ENCODE results near the gene GLOD4.
"Not testable (repeated sequence)": the region's sequence is repeated elsewhere in the genome, so short reads cannot be mapped to it uniquely, and the experiment has no call there.

GLOD4 gene, protein sequence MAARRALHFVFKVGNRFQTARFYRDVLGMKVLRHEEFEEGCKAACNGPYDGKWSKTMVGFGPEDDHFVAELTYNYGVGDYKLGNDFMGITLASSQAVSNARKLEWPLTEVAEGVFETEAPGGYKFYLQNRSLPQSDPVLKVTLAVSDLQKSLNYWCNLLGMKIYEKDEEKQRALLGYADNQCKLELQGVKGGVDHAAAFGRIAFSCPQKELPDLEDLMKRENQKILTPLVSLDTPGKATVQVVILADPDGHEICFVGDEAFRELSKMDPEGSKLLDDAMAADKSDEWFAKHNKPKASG

DNA sequence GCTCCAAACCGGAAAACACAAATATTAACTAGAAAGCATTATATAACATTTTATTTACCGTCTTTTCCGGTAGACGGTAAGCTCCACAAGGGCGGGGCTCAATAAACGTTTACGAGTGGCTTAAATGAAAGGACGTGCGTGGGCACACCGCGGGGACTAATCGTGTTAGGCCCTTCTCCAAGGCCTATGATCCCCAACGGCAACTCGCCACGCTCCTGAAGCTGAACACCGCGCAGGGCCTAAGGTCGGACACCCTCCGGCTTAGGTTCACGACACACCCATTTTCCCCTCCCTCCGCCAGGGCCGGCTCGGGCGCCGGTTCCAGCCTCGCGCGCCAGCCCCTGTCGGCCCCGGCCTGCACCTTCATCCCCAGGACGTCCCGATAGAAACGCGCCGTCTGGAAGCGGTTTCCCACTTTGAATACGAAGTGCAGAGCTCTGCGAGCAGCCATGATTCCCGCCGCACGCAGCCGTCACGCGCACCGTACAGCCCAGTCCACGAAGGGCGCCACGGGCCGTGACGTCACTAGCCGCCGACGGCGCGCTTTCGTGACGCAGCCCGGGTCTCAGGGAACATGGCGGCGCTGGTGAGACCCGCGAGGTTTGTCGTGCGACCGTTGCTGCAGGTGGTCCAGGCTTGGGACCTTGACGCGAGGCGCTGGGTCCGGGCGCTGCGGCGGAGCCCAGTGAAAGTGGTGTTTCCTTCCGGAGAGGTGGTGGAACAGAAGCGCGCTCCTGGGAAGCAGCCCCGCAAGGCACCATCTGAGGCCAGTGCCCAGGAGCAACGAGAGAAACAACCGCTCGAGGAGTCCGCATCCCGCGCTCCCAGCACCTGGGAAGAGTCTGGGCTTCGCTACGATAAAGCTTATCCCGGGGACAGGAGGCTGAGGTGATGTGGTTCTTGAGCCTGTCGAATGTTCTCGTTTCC, at the start of gene GLOD4, which contains the start of gene MRM3:
Gene GLOD4, minus strand, starts transcription at position 476 of the 927 bp plus-strand sequence. Its CDS starts 25 bp downstream, at position 451.
Gene MRM3, plus strand, starts transcription at position 549 of the 927 bp plus-strand sequence. Its CDS starts 26 bp downstream, at position 575.
- TF ChIP-seq POLR2A (IDR thresholded peaks at IDR 0.05; ENCODE audit: low read depth, low read length): peak; percentile 93
- peak; percentile 91 for DNase-seq (ENCODE audit: insufficient read length, low spot score)
- no peak for FAIRE-seq

DNA sequence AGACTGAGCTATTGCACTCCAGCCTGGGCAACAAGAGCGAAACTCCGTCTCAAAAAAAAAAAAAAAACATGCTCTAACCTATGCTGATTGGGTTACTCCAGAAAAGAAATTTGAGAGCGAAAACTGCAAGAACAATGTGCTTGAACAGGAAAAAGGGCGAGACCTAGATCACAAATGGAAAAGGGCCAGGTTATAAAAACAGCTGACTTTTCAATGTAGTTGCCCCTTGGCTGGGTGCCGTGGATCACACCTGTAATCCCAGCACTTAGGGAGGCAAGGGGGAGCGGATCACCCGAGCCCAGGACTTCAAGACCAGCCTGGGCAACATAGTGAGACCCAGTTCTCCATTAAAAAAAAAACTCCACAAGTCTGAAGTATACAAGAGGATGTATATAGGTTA, 48.9 kb upstream of the GLOD4 start:
- no peak for TF ChIP-seq POLR2A (IDR thresholded peaks at IDR 0.05; ENCODE audit: low read depth, low read length)
- DNase-seq (ENCODE audit: insufficient read length, low spot score): no peak
- no peak for FAIRE-seq

DNA sequence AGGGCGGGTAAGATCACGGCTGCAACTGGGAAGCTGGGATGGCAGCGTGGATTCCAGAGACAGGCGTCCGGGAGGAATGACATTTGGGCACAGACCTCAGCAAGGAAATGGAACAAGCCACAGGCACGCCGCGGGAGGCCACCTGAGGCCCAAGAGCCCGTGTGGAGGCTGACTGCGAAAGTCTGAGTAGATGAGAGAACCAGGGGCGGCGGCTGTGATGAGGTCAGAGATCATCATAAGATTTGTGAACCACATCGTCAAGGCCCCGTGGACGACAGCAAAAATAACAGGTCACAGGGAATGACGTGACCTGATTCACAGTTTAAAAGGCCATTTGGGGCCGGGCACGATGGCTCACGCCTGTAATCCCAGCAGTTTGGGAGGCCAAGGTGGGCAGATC, 48.3 kb upstream of the GLOD4 start:
- no peak for TF ChIP-seq POLR2A (IDR thresholded peaks at IDR 0.05; ENCODE audit: low read depth, low read length)
- no peak for FAIRE-seq

DNA sequence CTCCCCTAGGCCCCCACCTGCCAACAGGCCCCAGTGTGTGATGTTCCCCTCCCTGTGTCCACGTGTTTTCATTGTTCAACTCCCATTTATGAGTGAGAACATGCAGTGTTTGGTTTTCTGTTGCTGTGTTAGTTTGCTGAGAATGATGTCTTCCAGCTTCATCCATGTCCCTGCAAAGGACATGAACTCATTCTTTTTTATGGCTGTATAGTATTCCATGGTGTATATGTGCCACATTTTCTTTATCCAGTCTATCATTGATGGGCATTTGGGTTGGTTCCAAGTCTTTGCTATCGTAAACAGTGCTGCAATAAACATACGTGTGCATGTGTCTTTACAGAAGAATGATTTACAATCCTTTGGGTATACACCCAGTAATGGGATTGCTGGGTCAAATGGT, 47.5 kb upstream of the GLOD4 start:
- not testable (repeated sequence) for DNase-seq (ENCODE audit: insufficient read length, low spot score); FAIRE-seq

More for the DNA sequence above, 48.3 kb upstream of the GLOD4 start:
- no peak for DNase-seq (ENCODE audit: insufficient read length, low spot score)

DNA sequence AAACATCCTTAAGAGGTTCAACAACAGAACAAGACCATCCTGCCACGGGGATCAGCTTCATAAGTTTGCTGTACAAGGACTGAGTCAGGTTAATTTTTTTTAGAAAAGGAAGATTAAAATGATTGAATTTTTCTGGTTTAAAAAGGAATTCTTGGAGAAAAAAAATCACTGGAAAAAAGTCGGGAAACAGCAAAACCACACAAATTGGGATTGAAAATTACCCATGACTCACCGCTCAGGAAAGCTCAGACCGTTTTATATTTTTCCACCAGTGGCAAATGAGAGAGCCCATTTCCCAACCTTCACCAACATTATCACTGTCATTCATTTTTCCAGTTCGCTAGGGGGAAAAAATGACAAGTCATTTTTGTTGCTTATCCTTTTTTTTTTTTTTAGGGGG, 46.7 kb upstream of the GLOD4 start:
- FAIRE-seq: no peak
- TF ChIP-seq POLR2A (IDR thresholded peaks at IDR 0.05; ENCODE audit: low read depth, low read length): no peak
- DNase-seq (ENCODE audit: insufficient read length, low spot score): no peak

DNA sequence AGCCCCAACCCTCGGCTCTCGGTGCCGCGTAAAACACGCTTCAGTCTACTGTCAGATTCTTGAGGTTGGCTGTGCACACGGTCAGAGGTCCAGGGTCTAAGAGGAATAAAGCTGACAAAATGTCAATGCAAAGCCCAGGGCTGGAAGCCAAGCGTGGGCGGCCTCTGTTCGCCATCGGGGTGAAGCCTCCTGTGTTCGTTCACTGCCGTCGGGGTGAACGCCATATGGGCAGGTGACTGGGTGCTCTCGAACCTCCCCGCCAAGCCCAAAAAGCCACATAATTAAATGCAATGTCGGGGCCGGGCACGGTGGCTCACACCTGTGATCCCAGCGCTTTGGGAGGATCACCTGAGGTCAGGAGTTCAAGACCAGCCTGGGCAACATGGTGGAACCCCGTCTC, 44.7 kb upstream of the GLOD4 start:
- no peak for FAIRE-seq
- TF ChIP-seq POLR2A (IDR thresholded peaks at IDR 0.05; ENCODE audit: low read depth, low read length): no peak
- no peak for DNase-seq (ENCODE audit: insufficient read length, low spot score)

DNA sequence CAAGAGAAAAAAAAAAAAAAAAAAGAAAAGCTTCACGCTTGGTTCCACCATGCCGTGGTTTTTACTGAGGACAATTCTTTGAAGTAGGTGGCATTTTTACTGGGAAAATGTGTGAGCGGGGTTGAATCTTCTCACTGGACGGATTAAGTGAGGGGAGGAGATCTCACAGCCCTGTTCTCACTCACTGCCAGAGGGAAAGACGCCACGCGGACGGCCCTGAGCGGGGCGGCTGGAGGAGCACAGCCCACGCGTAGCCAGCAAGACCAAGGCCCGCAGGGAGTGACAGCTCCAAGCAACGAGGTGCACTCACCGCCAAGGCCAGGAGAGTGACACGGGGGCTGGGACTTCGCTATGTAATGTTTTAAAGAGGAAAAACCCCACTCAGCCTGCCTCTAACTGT, 43.1 kb upstream of the GLOD4 start:
- DNase-seq (ENCODE audit: insufficient read length, low spot score) (no peak), FAIRE-seq (no peak)
- no peak for TF ChIP-seq POLR2A (IDR thresholded peaks at IDR 0.05; ENCODE audit: low read depth, low read length)

DNA sequence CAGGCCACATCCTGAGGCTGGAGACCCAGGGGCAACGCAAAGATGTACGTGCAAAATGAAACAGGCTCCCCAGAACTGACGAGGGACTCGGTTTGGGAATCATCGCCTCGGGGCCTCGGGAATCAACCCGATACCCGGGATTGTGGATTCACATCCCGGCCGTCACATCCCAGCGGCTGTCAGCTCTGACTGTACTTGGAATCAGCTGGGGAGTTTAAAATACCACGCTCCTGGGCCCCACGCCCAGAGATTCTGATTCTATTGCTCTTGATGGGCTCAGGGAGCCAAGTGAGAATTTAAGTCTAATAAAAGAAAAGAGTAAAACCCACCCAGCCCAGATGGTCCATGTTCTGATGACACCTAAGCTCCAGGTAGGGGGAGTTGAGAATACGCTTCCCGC, 42.3 kb upstream of the GLOD4 start:
- no peak for TF ChIP-seq POLR2A (IDR thresholded peaks at IDR 0.05; ENCODE audit: low read depth, low read length)
- DNase-seq (ENCODE audit: insufficient read length, low spot score) (no peak), FAIRE-seq (no peak)

DNA sequence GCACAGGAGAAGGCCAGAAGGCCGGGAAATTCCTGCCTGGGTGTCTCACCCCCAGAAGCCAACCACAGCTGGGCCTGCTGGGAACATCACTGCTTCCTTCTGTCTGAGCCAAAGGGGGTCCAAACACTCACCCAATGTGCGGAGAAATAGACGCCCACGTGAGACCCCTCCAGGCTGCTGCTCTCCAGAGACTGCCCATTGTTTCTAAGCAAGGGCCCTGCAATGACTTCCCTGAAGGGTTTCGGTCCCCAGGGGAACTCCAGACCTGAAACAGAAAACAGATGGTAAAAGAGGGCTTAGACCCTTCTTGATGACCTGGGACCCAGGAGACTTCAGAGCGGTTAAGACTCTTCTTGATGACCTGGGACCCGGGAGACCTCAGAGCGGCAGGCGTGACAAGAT, 41.4 kb upstream of the GLOD4 start:
- FAIRE-seq (no peak), DNase-seq (ENCODE audit: insufficient read length, low spot score) (no peak)
- no peak for TF ChIP-seq POLR2A (IDR thresholded peaks at IDR 0.05; ENCODE audit: low read depth, low read length)

DNA sequence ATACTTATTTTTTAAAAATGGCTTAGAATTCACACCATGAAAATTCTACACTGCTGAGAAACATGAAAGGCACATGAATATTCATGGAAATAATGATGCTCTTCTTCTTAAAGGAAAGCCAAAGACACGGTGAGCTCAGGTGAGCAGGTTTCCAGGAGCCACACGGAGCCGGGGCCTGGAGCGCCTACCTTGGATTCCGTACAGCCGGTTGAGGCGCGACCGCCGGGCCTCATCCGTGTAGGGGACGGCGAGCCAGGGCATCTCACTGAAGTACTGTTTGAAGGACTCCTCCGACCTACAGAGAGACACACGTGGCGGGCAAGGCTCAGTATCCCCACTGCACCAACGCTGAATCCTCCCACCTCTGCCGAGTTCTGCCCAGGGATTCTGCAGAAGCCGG, 37.2 kb upstream of the GLOD4 start:
- DNase-seq (ENCODE audit: insufficient read length, low spot score): no peak
- FAIRE-seq: no peak
- no peak for TF ChIP-seq POLR2A (IDR thresholded peaks at IDR 0.05; ENCODE audit: low read depth, low read length)

DNA sequence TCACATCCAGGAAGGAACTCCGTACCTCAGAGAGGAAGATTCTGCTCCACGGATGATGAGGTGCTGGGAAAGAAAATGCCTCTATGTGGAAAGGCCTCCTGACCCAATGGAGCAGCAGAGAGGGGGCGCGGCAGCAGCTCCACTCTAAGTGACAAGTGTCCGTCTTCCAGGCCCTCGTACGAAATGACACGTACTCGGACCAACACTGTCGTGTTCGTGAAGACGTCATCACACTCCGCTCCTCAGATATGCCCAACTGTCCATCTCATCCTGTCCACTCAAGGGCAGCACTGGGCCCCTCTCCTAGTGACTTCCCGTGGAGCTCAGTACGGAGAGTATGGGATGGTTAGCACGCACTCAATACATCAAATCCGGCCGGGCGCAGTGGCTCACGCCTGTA, 32.3 kb upstream of the GLOD4 start:
- FAIRE-seq (no peak), DNase-seq (ENCODE audit: insufficient read length, low spot score) (no peak)
- no peak for TF ChIP-seq POLR2A (IDR thresholded peaks at IDR 0.05; ENCODE audit: low read depth, low read length)

DNA sequence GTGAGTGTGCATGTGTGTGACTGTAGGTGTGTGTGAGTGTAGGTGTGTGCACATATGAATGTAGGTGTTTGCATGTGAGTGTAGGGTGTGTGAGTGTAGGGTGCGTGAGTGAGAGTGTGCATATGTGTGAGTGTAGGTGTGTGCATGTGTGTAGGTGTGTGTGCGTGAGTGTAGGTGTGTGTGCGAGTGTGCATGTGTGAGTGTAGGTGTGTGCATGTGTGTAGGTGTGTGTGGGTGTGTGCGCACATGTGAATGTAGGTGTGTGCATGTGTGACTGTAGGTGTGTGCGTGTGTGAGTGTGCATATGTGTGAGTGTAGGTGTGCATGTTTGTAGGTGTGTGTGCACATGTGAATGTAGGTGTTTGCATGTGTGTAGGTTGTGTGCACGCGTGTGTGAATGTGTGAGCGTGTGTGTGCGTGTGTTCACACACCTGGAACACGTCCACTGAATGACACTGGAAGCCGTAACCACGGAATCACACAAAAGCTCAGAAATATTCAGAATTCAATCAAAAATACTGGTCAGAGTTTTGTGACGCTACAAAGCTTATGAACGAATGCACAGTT, 30.6 kb upstream of the GLOD4 start:
- no peak for TF ChIP-seq POLR2A (IDR thresholded peaks at IDR 0.05; ENCODE audit: low read depth, low read length)
- no peak for FAIRE-seq
- no peak for DNase-seq (ENCODE audit: insufficient read length, low spot score)

DNA sequence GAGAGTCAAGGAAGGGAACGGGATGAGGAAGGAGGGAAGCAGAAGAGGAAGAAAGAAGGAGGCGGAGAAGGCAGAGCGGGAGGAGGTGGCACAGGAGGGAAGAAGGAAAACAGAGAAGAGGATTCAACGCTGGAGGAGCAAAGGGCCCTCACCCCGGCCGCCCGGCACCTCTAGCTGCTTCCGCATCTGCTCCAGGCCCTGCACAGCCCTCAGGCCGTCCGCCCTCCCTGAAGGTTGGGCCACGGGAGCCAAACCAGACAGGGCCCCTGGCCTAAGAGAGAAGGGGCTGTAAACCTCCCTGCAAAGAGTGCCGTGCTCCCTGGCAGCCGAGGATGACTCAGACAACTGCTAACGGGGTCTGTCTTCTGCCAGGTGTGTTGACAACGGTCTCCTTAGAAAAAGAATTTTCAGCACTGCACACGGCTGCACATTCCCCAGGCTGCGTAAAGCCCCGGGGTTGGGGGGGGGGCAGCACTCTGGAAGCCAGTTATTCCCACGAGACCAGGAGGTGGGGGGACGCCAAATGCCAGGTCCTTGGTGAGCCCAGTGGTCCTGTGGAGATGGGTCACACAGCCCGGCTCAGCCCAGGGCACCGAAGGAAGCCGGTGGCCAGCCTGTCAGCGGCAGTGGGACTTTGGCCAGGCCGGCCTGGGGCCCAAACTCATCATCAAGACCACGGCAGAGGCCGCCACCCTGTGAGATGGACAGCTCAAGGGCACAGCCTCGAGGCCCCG, 29.1 kb upstream of the GLOD4 start:
- no peak for FAIRE-seq
- no peak for TF ChIP-seq POLR2A (IDR thresholded peaks at IDR 0.05; ENCODE audit: low read depth, low read length)
- no peak for DNase-seq (ENCODE audit: insufficient read length, low spot score)
